Gastroesophageal sphincter (tissue), 4 donors: Measurements from ENCODE around the gene C4orf50. TPM values are rescaled to one million over a fixed set of nuclear protein-coding genes. Genes with fewer than 3 reads are reported as not detected.

Experiments
- ATAC-seq: fragments of 150-250 bp; one replicate; pipeline ENCODE4 v1.9.1; 2016; ENCODE audit warnings: mild to moderate bottlenecking, moderate library complexity
- H3K27ac ChIP-seq, 4 donors: fragments of 200-600 bp; sonication (generic) in 3 of 4; 1 replicate in 3 of 4; 2 replicates in 1 of 4; pipeline ENCODE4 v1.5.1; 2016 to 2019
- H3K27me3 ChIP-seq: fragments of 200-600 bp; sonication (generic); one replicate; pipeline ENCODE4 v1.5.1; 2019
- H3K36me3 ChIP-seq, 2 donors: fragments of 200-600 bp; sonication (generic); one replicate each; pipeline ENCODE4 v1.5.1; 2019; ENCODE audit warnings: control low read depth in 1 of 2
- H3K4me1 ChIP-seq, 3 donors: fragments of 200-600 bp; sonication (generic); 1 replicate in 2 of 3; 2 replicates in 1 of 3; pipeline ENCODE4 v1.5.1; 2016 to 2019; ENCODE audit warnings: control low read depth in 2 of 3
- H3K4me3 ChIP-seq, 2 donors: fragments of 200-600 bp; sonication (generic); one replicate each; pipeline ENCODE4 v1.5.1; 2019; ENCODE audit warnings: mild to moderate bottlenecking in 1 of 2, moderate library complexity in 1 of 2
- H3K9me3 ChIP-seq, 3 donors: fragments of 200-600 bp; sonication (generic); one replicate each; pipeline ENCODE4 v1.5.1; 2017 to 2019; ENCODE audit warnings: control low read depth in 2 of 3
- CTCF ChIP-seq, 4 experiments: fragments of 200-600 bp in 2 of 4; fragments of 450-650 bp in 2 of 4; sonication (generic) in 1 of 4; IDR thresholded peaks; one replicate each; pipeline ENCODE4 v1.5.1; 2017 to 2019; ENCODE audit warnings: antibody characterized with exemption in 4 of 4, mild to moderate bottlenecking in 2 of 4, moderate library complexity in 2 of 4
- EP300 ChIP-seq: sonication (generic); formaldehyde crosslinking; IDR thresholded peaks from one replicate; pipeline ENCODE4 v1.6.1; 2017; ENCODE audit warnings: antibody characterized with exemption, mild to moderate bottlenecking
- POLR2A ChIP-seq, 2 donors: fragments of 450-650 bp; IDR thresholded peaks; one replicate each; pipeline ENCODE4 v1.6.1; 2017; ENCODE audit warnings: antibody characterized with exemption in 2 of 2, mild to moderate bottlenecking in 2 of 2, moderate library complexity in 1 of 2
- POLR2AphosphoS5 ChIP-seq: sonication (generic); formaldehyde crosslinking; IDR thresholded peaks from one replicate; pipeline ENCODE4 v1.6.1; 2017; ENCODE audit warnings: antibody characterized with exemption
- WGBS, 2 donors: methylation state at CpG; one replicate each; pipeline ENCODE4 v1.1.5; 2018; ENCODE audit warnings: low coverage in 1 of 2; 5-methylcytosine and 5-hydroxymethylcytosine counted together
- total RNA-seq, 4 donors: library from RNA; depleted of rRNA; stranded (reverse); fragments of >200 nt; gene quantifications; one replicate each; pipeline ENCODE4 v1.1.0, GENCODE V29; 2016

The C4orf50 gene
- total RNA-seq, 4 donors from 2014 or later = under 0.01 to 0.25 (median 0.12) TPM

GRCh38 chr4:6012200-6012599, 6.0 kb downstream of the C4orf50 start:
- no peak for ATAC-seq
- Histone ChIP-seq H3K4me3 (no peak overlapping the region), H3K36me3 (no peaks in the 10 kb centered on the region), H3K4me1 (peaks cover 0 to 7% (median 0%) of the 10 kb centered on the region in 3 donors), H3K9me3 (no peaks in the 10 kb centered on the region), H3K27ac (no peak overlapping the region), H3K27me3 (peaks cover 63% of the 10 kb centered on the region)
- WGBS, 2 donors = 44 to 51% methylated on average over 3 to 5 of the region's 5 CpGs
- TF ChIP-seq EP300 (no peak), CTCF (IDR thresholded peaks at IDR 0.05) (no peak), POLR2A (IDR thresholded peaks at IDR 0.05) (no peak), POLR2AphosphoS5 (no peak)

DNA sequence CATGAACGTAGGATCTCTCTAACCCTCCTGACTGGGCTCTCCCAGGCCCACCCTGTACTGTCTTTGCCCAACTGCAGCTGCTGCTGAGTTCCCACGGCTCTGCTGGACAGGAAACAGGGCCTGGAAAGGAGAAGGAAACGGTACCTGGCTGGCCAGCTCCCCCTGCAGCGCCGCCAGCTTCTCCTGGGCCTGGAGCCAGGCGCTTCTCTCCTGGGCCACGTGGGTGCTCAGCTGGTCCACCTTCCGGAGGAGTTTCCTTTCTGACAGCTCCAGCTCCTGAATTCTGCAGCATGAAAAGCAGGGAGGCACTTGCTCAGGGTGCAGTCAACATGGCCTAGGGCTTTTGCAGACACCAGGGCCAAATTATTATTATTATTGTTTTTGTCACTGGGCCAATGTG, 6.5 kb downstream of the C4orf50 start:
- H3K27me3 ChIP-seq = peaks cover 65% of the 10 kb centered on the region
- WGBS, 2 donors = 0% methylated on average over 1 of the region's 8 CpGs; no CpG with 5 or more reads in 1 of the 2 donors
- H3K27ac ChIP-seq = no peak overlapping the region
- peak; percentile 35 for ATAC-seq
- H3K4me1 ChIP-seq = peaks cover 0 to 7% (median 0%) of the 10 kb centered on the region in 3 donors
- H3K4me3 ChIP-seq = no peak overlapping the region
- no peaks in the 10 kb centered on the region for H3K9me3 ChIP-seq
- TF ChIP-seq EP300 (no peak), CTCF (IDR thresholded peaks at IDR 0.05) (no peak), POLR2AphosphoS5 (no peak), POLR2A (IDR thresholded peaks at IDR 0.05) (no peak)
- no peaks in the 10 kb centered on the region for H3K36me3 ChIP-seq

DNA sequence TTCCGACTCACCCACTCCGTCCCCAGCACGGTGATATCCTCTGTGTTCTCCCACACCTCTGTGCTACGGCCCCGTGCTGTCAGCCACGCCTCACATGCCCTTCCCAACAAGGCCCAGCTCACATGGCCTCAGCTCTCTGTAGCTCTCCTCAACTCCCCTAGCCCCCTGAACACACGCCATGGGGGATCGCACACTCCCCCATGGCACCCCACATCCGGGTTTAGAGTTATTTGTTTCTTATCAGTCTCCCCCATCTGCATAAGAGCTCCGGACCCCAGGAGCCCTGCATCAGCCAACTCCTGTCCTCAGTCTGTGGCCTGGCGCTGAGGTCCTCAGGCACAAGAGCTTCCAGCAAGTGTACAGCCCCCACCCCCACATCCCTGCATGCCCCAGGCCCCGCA, 7.0 kb downstream of the C4orf50 start:
- no peak for ATAC-seq
- 39 to 48% methylated on average over 3 to 11 of the region's 12 CpGs for WGBS, 2 donors

GRCh38 chr4:6010789-6011188, 7.4 kb downstream of the C4orf50 start:
- Histone ChIP-seq H3K4me3 (no peak overlapping the region), H3K36me3 (no peaks in the 10 kb centered on the region), H3K9me3 (no peaks in the 10 kb centered on the region), H3K27ac (no peak overlapping the region), H3K4me1 (peaks cover 0 to 7% (median 0%) of the 10 kb centered on the region in 3 donors), H3K27me3 (peaks cover 73% of the 10 kb centered on the region)
- ATAC-seq = no peak
- no peak for TF ChIP-seq EP300
- WGBS, 2 donors = 61 to 83% methylated on average over 1 to 3 of the region's 3 CpGs

More for the DNA sequence above, 7.0 kb downstream of the C4orf50 start:
- H3K4me1 ChIP-seq = peaks cover 0 to 7% (median 0%) of the 10 kb centered on the region in 3 donors
- H3K36me3 ChIP-seq = no peaks in the 10 kb centered on the region
- H3K4me3 ChIP-seq = no peak overlapping the region
- peaks cover 69% of the 10 kb centered on the region for H3K27me3 ChIP-seq
- no peak overlapping the region for H3K27ac ChIP-seq
- TF ChIP-seq CTCF (IDR thresholded peaks at IDR 0.05) (no peak), EP300 (no peak), POLR2A (IDR thresholded peaks at IDR 0.05) (no peak), POLR2AphosphoS5 (no peak)
- no peaks in the 10 kb centered on the region for H3K9me3 ChIP-seq

DNA sequence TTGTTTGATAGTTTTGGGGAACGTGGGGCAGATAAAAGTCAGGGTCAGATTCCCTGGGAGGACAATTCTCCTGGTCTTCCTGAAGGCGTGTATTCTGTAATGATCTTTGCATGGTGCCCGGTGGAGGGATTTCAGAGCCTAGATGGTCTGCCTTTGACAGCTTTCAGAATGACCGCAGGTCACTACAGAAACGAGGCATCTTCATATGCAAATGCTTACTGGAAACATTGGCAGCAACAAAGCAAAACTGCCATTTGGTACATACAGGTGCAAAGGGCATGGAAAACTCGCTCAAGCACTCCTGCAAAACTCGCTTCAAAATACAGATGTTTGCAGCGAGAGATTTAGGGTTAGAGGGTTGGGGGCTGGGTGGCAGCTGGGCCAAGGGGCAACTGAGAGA, 8.8 kb downstream of the C4orf50 start:
- Histone ChIP-seq H3K36me3 (no peaks in the 10 kb centered on the region), H3K9me3 (no peaks in the 10 kb centered on the region), H3K27me3 (peaks cover 71% of the 10 kb centered on the region), H3K27ac (no peak overlapping the region), H3K4me1 (peaks cover 0 to 7% (median 0%) of the 10 kb centered on the region in 3 donors), H3K4me3 (no peak overlapping the region)
- ATAC-seq = no peak
- TF ChIP-seq EP300 (no peak), CTCF (IDR thresholded peaks at IDR 0.05) (no peak), POLR2AphosphoS5 (no peak), POLR2A (IDR thresholded peaks at IDR 0.05) (no peak)
- 24 to 45% methylated on average over 5 to 6 of the region's 8 CpGs for WGBS, 2 donors
